ENCODE measurements around the gene TEX13B. TPM values are rescaled to one million over a fixed set of nuclear protein-coding genes. Genes with fewer than 3 reads are reported as not detected.
"Not testable (repeated sequence)": the region's sequence is repeated elsewhere in the genome, so short reads cannot be mapped to it uniquely, and the experiment has no call there.

Gene TEX13B, protein sequence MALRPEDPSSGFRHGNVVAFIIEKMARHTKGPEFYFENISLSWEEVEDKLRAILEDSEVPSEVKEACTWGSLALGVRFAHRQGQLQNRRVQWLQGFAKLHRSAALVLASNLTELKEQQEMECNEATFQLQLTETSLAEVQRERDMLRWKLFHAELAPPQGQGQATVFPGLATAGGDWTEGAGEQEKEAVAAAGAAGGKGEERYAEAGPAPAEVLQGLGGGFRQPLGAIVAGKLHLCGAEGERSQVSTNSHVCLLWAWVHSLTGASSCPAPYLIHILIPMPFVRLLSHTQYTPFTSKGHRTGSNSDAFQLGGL
- polyA plus RNA-seq (ENCODE audit: insufficient read length) = not detected

DNA sequence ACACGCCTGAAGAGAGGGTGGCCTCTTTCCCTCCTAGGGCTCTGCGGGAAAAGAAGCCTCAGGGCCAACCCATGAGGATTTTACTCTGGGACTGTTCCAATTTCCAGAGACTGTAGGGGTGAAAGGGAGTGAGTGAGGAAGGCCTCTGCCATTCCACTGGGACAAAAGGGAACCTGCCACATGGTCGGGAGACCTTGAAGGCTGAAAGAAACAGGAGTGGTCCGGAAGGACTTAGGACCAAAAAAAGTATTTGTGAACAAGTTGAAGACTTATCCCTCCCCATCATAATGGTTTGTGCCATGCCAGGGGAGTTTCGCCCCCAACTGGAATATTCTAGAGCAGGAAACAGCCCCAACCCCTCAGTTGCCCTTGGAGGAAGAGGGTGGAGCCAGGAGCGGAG lies at the start of gene TEX13B:
TEX13B (minus strand) TSS at position 15 of the 400 bp plus-strand sequence. CDS start 243 bp downstream, outside the sequence.
- no peak for DNase-seq

DNA sequence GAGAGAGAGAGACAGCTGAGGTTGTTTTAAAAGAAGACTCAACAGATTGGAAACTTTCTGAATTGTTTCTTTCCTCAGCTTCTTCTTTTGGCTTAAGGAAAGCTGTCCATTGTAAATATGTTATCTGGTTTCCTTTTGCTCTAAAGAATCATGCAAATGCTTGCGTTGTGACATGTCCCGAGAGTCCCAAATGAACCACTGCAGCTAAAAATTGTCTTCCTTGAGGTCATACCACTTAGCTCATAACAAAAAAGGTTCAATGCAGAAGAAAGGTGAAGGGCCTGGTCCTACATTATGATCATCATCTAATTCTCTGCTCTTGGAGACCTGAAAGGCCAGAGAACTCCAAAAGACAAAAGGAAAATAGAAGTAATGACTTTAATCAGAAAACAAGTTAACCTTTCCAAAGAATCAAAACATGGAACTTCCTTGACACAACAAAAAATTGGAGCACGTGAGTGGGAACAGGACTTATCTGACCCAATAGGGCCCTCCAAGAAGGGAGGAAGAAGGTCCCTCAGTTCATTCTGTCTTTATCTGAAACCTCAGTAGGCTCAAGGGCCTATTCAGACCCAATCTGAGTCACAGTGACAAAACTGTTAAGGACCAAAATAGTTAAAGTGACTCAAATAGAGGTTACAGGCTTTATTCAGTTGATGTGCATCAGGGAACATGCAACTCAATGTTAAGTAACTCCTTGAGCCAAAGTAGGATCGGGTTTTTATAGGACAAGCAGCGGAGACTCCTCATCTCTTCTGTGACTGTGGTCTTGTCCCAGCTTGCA lies 48.0 kb upstream of the TEX13B start:
- no peak for DNase-seq

DNA sequence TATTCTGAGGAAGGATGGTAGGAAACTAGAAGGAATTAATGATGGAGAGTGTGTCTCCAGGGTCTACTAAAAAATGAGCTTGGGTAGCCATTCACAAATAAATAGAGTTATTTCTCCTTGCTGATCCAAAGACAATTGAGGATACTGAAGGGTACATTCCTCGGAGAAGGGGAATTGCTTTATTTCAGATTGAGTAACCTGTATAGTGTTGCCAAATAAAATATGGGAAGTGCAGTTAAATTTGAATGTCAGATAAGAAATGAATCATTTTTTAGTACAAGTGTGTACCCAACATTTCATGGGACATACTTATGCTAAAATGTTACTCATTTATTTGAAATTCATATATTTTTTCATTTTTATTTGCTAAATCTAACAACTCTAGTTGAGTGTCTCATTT lies 46.7 kb upstream of the TEX13B start:
- no peak for DNase-seq

DNA sequence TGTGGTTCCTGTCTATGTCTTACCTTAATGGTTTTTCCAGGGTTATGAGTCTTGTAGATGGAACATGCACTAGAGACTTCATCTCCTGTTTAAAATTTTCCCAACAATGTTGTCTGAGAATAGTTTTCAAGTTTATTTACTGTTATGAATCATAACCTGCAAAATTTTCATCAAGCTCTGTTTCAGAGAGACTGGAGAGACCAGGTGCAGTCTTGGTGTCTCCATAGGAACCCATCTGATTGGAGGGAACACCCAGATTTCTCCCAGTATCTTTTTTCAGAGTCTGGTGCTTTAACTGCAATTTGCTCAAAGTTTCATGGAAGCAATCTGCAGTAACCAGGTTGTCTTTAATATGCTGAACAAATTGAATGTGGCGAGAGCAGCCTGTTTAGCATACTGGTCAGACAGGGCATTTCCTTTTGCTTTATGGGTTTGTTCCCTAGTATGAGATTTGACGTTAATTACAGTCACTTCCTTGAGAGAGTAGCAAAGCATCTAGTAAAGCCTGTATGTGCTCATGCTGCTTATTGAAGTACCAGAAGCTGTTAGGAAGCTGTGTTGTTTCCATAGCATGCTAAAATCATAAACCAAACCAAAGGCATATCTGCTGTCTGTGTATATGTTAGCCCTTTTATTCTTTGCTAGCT lies 43.9 kb upstream of the TEX13B start:
- DNase-seq = no peak

DNA sequence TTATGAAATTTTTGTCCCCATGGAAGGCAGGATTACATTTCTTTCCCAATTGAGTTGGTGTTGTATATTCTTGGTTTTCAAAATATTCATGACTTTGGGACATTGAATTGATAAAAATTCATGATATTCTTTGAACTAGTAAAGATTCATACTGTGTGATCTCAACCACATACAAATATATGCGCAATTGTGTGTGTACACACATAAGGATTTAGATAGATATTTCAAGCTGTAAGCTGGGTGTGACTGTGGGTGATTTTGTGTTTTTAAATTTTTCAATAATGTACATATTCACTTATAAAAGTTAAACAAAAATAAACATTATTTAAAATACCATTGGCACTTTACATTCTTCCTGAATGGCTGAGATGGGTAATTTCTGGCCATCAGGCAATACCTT lies 43.2 kb upstream of the TEX13B start:
- no peak for DNase-seq

DNA sequence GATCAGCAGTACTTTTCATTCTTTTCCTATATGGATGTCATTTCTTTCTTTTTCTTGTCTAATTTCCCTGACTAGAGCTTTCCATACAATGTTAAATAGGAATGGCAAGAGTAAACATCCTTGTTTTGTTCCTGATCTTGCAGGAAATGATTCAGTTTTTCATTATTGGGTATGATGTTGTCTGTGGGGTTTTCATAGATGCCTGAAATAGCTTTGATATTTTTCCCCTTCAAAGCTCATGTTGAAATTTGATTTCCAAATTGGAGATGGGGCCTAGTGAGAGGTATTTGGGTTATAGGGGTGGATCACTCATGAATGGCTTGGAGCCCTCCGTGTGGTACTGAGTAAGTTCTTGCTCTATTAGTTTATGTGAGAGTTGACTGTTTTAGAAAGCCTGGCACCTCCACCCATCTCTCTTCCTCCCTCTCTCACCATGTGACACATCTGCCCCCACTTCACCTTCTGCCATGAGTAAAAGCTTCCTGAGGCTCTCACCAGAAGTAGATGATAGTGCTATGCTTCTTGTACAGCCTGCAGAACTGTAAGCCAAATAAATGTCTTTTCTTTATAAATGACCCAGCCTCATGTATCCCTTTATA lies 40.4 kb upstream of the TEX13B start:
- no peak for DNase-seq

DNA sequence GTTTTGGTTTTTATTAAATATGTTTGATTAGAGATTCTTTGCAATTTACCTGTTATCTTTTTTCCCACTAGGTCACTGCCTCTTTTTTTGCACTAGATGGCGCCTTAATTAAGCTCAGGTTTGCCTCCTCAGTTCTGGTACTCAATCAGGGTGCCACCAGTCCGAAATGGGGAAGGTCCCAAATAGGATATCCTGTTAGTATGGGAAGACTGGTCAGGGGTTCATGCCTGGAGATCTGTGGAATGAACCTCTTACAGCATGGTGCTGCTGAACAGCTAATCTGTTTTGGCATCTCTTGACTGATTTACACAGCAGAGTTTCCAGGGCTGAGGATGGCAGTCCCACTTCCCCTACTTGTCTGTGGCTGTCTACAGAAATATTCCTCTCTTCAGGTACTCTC lies 38.5 kb upstream of the TEX13B start:
- DNase-seq = no peak

DNA sequence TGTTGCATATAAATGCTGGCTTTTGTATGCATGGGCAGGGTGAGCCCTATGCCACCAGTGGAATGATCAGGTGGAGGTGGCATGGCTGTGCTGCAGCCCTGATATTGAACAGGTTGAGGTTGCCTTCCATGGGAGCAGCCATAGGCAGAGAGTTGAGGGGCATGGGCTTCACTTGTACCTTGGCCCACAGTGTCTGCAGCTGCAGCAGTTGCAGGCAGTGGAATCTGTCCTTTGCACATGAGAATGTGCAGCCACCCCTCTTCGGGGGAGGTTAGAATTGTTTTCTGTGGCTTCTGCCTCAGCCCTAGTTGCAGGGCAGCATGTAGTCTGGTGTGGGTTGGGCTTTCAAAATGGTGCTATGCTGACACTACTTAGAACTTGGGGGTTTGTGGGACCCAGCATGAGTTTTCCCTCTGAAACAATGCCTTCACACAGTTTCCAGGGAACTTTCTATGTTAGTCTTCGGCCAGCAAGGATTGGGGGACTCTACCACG lies 37.3 kb upstream of the TEX13B start:
- DNase-seq = no peak

DNA sequence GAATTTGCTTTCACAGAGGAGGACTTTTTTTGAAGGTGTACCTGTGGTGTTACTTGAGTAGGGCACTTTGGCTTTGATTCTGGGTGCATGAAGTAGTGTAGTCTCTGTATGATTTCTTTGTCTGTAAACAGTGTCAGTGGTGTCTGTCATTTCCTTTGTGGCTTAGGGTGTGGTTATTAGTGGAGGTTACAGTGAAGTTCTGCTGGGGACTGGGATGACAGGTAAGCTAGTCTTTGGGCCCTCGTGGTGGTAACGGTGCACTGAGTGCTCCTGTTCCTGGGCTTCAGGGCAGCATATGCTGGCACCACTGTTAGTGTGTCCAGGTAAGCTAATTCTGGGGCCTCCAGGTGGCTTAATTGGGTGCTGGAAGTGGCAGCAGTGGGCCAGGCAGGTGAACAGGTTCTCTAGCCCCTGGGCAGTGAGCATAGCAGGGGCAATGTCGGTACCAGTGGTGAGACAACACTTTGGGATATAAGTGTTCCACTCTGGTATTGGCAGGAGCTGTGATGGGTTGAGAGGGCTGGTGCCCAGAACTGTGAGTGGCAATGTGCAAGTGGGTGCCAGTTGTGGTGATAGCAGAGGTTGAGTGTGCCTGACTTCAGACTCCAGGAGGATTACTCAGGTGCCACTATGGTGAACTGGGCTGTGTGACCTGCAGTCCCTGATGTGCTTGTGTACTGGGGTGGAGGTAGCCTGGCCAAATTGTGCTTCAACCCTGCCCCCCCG lies 36.6 kb upstream of the TEX13B start:
- no peak for DNase-seq

DNA sequence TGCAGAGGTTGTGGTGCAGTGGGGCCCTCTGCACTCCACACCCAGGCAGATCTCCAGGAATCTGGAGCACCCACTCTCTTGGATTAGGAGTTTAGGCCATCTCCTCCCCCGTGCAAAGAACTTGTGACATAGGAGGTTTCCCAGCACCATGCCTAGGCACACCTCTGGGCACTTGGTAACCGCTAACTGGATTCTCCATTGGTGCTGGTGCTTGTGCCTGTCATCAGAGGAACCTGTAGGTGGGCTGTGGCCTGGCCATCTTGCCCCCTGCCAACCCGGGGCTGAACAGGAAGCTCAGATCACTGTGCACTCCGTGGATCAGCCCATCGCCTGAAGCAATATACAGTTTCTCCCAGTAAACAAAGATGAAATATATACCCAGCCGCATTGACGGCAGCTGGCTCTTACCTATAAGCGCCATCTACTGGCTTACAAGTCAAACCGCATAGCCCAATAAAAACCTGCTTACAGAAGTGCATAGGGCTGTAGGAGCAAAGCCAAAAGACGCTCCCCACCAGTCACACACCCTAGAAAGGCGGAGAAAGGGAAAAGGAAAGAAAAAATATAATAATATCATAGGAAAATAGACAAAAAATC lies 19.1 kb upstream of the TEX13B start:
- DNase-seq = no peak

DNA sequence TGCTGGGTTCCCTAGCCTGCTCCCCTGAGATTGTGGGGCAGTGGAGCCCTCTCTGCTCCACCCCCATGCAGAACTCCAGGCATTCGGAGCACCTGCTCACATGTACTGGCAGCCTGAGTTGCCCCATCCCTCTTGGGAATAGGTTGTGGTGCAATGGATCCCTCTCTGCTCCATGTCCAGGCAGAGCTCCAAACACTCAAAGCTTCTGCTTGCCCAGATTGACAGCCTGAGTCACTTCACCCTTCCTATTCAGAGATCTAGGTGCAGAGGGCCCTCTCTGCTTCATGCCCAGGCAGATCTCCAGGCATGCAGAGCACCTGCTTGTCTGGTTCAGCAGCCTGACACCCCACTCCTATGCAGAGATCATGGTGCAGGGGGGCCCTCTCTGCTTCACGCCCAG lies 18.6 kb upstream of the TEX13B start:
- DNase-seq = no peak

DNA sequence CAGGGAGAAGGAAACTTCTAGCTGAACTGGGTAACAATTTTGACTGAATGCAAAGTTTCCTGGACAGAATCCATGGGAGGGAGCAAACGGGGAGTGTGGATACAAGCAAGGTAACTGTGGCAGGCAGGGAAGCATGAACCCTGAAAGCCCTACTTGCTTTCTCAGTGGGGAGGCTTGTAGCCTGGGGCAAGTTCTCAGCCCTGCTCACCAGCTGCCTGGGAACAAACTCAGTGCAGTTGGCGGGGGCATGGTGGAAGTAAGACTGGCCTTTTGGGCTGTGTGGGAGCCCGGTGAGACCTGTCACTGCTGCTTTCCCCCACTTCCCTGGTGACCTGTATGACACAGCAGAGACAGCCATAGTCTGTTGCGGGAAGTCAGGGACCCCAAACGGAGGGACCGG lies 14.0 kb upstream of the TEX13B start:
- DNase-seq = no peak

DNA sequence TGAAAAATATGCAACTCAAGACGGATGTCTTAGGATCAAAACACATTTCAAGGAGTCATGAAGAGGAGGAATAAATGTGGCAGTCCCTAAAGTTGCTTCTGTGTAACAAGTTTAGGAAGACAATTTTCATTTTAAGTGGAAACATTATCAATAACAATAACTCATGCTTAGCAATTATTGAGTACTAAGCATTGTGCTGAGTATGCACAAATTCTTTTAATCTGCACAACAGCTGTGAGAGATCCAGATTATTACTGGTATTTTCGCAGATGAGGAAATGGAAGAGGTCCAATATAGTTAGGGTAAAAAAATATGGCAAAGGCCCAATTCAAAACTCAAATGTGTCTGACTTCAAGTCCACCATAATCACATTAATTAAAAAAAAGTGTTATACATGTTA lies 2.9 kb upstream of the TEX13B start:
- no peak for DNase-seq

DNA sequence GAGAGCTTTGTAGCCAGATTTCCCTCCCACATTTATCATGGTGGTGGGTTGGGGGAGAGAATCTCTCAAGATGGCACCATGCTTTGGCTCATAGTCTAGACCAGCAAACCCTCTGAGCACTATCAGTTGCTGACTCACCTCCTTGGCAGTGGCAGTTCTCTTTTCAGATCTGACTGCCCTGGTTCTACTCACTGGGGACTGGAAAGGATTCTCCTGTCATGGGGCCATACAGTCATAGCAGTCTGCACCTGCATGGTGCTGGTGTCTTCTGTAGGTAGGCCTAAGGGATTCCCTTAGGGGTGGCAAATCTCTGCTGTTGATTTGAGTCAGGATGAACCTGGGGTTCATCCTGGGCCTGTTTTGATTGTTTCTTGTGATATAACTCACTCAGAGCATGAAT lies 2.6 kb downstream of the TEX13B start:
- no peak for DNase-seq

DNA sequence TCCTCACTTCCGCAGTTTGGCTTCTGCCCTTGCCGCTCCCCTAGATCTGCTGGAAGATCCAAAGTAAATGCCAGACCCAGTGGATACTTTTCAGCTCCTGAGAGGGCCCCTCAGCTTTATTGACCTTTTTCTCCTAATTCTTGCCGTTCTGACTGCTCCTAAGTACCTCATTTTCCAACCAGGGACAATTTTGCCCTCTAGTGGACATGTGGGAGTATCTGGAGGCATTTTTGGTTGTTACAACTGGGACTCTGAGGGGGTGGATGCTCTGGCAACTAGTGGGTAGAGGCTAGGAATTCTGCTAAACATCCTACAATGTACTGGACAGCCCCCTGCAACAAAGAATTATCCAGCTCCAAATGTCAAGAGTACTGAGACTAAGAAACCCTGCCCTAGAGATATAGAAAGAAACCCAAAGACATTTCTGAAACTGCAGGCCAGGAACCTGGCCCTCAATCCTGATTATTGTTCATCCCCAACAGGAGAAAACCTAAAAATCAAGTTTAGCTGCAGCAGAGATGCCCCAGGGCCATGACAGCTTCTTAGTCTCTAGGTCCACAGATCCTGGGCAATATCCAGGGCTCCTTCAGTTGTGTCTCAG lies 3.4 kb downstream of the TEX13B start:
- DNase-seq = no peak

DNA sequence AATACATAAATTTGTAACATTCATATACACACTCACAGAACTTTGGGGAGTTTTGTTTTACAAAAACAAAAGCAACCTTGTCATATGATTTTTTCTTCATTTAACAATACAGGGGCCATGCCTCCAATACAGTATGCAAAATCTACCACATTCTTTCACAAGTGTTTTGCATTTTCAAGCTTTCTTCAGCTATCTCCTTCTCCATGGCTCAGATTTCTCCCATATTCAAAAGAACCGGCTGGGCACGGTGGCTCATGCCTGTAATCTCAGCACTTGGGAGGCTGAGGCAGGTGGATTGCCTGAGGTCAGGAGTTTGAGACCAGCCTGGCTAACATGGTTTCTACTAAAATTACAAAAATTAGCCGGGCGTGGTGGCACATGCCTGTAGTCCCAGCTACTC lies 4.1 kb downstream of the TEX13B start:
- no peak for DNase-seq

DNA sequence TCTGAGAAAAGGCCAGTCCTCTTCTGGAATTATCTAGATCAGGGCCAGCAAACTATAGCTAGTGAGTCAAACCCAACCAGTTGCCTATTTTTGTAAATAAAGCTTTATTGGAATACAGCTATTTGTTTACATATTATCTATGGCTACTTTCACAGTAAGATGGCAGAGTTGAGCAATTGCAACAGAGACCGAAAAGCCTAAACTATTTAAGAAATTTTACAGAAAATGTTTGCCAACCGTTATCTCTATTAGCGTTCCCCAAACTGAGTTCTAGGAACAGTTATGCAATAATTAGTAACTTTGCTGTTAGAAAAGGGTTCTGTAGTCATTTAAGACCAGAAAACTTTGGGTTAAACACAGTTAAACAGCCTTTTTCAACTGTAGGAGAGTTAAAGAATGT lies 10.5 kb downstream of the TEX13B start:
- DNase-seq = no peak

DNA sequence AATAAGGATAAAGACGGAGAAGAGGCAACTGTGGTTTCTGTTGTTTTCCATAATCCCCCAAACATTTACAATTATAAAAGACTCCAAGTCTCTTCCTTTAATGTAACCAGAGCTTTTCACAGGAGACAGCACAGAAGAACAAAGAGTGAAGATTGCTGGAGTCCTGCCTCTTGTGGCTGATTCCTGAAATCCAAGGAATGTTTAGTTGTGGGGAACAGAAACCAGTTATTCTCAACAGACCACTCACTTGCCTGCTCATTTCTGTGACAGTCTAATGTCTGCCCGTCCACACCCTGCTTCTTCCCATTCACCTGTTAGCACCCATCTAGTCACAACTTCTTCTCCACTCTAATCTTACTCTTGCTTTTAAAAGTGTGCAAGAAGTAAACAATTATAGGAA lies 12.1 kb downstream of the TEX13B start:
- DNase-seq = no peak

DNA sequence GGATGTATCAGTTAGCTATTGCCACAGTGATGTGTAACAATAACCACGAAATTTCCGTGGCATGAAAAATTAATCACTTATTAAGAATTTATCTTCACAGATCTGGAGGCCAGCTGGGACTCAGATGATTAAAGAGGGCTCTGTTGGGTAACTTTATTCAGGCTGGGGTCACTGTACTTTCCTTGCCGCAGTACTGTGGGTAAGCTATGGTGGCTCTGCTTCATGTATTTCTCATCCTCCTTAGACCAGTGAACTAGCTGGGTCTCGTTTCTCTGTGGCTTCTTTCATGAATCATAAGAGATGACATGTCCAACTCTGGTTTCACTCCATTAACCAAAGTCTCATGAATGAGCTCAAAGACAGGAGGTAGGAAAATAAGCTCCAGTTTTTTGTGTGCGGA lies 13.5 kb downstream of the TEX13B start:
- no peak for DNase-seq

DNA sequence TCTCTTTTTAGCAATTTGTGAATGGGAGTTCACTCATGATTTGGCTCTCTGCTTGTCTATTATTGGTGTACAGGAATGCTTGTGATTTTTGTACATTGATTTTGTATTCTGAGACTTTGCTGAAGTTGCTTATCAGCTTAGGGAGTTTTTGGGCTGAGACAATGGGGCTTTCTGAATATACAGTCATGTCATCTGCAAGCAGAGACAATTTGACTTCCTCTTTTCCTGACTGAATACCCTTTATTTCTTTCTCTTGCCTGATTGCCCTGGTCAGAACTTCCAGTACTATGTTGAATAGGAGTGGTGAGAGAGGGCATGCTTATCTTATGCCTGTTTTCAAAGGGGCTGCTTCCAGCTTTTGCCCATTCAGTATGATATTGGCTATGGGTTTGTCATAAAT lies 26.8 kb downstream of the TEX13B start:
- DNase-seq = not testable (repeated sequence)

DNA sequence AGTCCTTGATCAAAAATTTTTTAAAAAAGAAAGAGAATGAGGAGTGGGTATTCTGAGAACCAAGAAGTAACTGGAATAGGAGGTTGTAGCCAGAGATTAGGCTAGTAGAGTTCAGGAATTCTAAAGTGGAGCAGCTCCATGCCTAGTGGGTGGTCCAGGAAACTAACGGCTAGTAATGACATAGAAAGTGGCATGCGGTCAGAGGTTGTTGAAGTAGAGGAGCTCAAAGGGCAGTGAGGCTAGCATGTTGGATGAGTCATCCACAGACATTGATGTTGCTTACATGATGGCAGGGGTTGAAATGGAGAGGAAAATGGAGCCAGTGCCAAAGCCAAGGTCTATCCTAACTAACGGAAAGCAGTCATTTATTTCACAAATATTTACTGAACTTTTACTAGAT lies 42.1 kb downstream of the TEX13B start:
- DNase-seq = no peak

DNA sequence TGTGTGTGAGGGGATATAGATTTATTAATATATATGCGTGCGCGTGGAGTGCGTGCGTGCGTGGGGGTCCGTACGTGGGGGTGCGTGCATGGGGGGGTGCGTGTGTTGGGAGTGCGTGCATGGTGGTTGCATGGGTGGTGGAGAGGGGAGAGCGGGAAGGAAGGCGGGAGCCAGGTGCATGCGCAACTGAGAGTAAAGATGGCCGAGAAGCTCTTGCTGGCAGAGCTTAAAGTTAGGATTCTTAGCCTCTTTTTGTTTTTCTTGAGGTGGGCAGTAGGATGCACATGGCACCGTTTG lies 45.8 kb downstream of the TEX13B start:
- no peak for DNase-seq

Measured in hindlimb muscle (tissue), 1 donor.